ENCODE results near the gene FGG.

DNA sequence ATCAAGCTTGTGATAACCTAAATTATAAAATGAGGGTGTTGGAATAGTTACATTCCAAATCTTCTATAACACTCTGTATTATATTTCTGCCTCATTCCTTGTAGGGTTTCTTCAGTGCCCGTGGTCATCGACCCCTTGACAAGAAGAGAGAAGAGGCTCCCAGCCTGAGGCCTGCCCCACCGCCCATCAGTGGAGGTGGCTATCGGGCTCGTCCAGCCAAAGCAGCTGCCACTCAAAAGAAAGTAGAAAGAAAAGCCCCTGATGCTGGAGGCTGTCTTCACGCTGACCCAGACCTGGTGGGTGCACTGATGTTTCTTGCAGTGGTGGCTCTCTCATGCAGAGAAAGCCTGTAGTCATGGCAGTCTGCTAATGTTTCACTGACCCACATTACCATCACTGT is 46.8 kb downstream of the FGG start:
- TF ChIP-seq, protein P1, sequence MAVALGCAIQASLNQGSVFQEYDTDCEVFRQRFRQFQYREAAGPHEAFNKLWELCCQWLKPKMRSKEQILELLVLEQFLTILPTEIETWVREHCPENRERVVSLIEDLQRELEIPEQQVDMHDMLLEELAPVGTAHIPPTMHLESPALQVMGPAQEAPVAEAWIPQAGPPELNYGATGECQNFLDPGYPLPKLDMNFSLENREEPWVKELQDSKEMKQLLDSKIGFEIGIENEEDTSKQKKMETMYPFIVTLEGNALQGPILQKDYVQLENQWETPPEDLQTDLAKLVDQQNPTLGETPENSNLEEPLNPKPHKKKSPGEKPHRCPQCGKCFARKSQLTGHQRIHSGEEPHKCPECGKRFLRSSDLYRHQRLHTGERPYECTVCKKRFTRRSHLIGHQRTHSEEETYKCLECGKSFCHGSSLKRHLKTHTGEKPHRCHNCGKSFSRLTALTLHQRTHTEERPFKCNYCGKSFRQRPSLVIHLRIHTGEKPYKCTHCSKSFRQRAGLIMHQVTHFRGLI (tag by site-specific recombination; IDR thresholded peaks at IDR 0.05), result no peak
- TF ChIP-seq MYNN (tag by site-specific recombination; IDR thresholded peaks at IDR 0.05; ENCODE audit: borderline replicate concordance), result no peak
- TF ChIP-seq, protein P2, sequence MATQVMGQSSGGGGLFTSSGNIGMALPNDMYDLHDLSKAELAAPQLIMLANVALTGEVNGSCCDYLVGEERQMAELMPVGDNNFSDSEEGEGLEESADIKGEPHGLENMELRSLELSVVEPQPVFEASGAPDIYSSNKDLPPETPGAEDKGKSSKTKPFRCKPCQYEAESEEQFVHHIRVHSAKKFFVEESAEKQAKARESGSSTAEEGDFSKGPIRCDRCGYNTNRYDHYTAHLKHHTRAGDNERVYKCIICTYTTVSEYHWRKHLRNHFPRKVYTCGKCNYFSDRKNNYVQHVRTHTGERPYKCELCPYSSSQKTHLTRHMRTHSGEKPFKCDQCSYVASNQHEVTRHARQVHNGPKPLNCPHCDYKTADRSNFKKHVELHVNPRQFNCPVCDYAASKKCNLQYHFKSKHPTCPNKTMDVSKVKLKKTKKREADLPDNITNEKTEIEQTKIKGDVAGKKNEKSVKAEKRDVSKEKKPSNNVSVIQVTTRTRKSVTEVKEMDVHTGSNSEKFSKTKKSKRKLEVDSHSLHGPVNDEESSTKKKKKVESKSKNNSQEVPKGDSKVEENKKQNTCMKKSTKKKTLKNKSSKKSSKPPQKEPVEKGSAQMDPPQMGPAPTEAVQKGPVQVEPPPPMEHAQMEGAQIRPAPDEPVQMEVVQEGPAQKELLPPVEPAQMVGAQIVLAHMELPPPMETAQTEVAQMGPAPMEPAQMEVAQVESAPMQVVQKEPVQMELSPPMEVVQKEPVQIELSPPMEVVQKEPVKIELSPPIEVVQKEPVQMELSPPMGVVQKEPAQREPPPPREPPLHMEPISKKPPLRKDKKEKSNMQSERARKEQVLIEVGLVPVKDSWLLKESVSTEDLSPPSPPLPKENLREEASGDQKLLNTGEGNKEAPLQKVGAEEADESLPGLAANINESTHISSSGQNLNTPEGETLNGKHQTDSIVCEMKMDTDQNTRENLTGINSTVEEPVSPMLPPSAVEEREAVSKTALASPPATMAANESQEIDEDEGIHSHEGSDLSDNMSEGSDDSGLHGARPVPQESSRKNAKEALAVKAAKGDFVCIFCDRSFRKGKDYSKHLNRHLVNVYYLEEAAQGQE (tag by site-specific recombination; IDR thresholded peaks at IDR 0.05), result no peak
- TF ChIP-seq, protein P3, sequence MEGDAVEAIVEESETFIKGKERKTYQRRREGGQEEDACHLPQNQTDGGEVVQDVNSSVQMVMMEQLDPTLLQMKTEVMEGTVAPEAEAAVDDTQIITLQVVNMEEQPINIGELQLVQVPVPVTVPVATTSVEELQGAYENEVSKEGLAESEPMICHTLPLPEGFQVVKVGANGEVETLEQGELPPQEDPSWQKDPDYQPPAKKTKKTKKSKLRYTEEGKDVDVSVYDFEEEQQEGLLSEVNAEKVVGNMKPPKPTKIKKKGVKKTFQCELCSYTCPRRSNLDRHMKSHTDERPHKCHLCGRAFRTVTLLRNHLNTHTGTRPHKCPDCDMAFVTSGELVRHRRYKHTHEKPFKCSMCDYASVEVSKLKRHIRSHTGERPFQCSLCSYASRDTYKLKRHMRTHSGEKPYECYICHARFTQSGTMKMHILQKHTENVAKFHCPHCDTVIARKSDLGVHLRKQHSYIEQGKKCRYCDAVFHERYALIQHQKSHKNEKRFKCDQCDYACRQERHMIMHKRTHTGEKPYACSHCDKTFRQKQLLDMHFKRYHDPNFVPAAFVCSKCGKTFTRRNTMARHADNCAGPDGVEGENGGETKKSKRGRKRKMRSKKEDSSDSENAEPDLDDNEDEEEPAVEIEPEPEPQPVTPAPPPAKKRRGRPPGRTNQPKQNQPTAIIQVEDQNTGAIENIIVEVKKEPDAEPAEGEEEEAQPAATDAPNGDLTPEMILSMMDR (tag by site-specific recombination; IDR thresholded peaks at IDR 0.05), result no peak
- no peak for TF ChIP-seq ZNF530 (tag by site-specific recombination; IDR thresholded peaks at IDR 0.05; ENCODE audit: low read depth)
- no peak for TF ChIP-seq ZNF558 (tag by site-specific recombination; IDR thresholded peaks at IDR 0.05)
- no peak for TF ChIP-seq GLI4 (tag by site-specific recombination; IDR thresholded peaks at IDR 0.05)
- TF ChIP-seq, protein P4, sequence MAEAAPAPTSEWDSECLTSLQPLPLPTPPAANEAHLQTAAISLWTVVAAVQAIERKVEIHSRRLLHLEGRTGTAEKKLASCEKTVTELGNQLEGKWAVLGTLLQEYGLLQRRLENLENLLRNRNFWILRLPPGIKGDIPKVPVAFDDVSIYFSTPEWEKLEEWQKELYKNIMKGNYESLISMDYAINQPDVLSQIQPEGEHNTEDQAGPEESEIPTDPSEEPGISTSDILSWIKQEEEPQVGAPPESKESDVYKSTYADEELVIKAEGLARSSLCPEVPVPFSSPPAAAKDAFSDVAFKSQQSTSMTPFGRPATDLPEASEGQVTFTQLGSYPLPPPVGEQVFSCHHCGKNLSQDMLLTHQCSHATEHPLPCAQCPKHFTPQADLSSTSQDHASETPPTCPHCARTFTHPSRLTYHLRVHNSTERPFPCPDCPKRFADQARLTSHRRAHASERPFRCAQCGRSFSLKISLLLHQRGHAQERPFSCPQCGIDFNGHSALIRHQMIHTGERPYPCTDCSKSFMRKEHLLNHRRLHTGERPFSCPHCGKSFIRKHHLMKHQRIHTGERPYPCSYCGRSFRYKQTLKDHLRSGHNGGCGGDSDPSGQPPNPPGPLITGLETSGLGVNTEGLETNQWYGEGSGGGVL (tag by site-specific recombination; IDR thresholded peaks at IDR 0.05), result no peak

Measured in HEK293 (cell line).